Lung (tissue), 12 donors: ENCODE results near the gene MPP2. TPM values are rescaled to one million over a fixed set of nuclear protein-coding genes. Genes with fewer than 3 reads are reported as not detected.

Experiments used
- ATAC-seq: fragments of 200-7000 bp; cut with Tn5 transposase; one replicate; pipeline ENCODE4 v1.9.1; 2020; ENCODE audit warnings: moderate number of reproducible peaks; ENCODE audit not compliant: insufficient read depth, low FRiP score
- DNase-seq, 3 donors: peaks; one replicate each; pipeline ENCODE4 v3.0.0-alpha.2; 2013 to 2017
- H3K27ac ChIP-seq, 2 donors: one replicate each; pipeline ENCODE4 v1.5.1; 2013; ENCODE audit warnings: mild to moderate bottlenecking in 2 of 2, moderate library complexity in 2 of 2, control low read depth in 1 of 2, inconsistent platforms in 1 of 2, low read depth in 1 of 2, low read length in 1 of 2
- H3K27me3 ChIP-seq, 3 donors: one replicate each; pipeline ENCODE4 v1.5.1; 2013; ENCODE audit warnings: low read length in 2 of 3; ENCODE audit not compliant: control insufficient read depth in 3 of 3, insufficient read depth in 3 of 3
- H3K36me3 ChIP-seq, 4 donors: one replicate each; pipeline ENCODE4 v1.5.1; 2013; ENCODE audit warnings: low read length in 4 of 4, mild to moderate bottlenecking in 1 of 4, moderate library complexity in 1 of 4; ENCODE audit not compliant: control insufficient read depth in 4 of 4, insufficient read depth in 4 of 4
- H3K4me1 ChIP-seq, 5 donors: one replicate each; pipeline ENCODE4 v1.5.1; 2013; ENCODE audit warnings: low read length in 5 of 5, mild to moderate bottlenecking in 2 of 5, moderate library complexity in 1 of 5; ENCODE audit not compliant: control insufficient read depth in 5 of 5, insufficient read depth in 5 of 5
- H3K4me3 ChIP-seq: one replicate; pipeline ENCODE4 v1.5.1; 2013; ENCODE audit warnings: mild to moderate bottlenecking, control low read depth, moderate library complexity
- H3K9ac ChIP-seq, 2 donors: one replicate each; pipeline ENCODE4 v1.5.1; 2013; ENCODE audit warnings: low read length in 2 of 2, control low read depth in 1 of 2; ENCODE audit not compliant: insufficient read depth in 1 of 2
- H3K9me3 ChIP-seq, 4 donors: one replicate each; pipeline ENCODE4 v1.5.1; 2013; ENCODE audit warnings: low read length in 3 of 4, mild to moderate bottlenecking in 1 of 4, moderate library complexity in 1 of 4; ENCODE audit not compliant: control insufficient read depth in 4 of 4, insufficient read depth in 3 of 4
- CTCF ChIP-seq: IDR thresholded peaks from 2 replicates; pipeline ENCODE4 v1.5.1; 2012; ENCODE audit warnings: mild to moderate bottlenecking; ENCODE audit errors: control extremely low read depth, extremely low read depth
- WGBS, 2 donors: extraction: QIAGEN DNeasy Blood & Tissue Kit; methylation state at CpG; one replicate each; pipeline ENCODE4 v1.1.7; 2013; 5-methylcytosine and 5-hydroxymethylcytosine counted together
- polyA plus RNA-seq, 2 donors: library from polyadenylated mRNA; stranded (reverse); fragments of 200-250 nt; gene quantifications; one replicate each; pipeline ENCODE4 v1.2.1, GENCODE V29; 2013
- total RNA-seq, 2 donors: library from RNA; depleted of rRNA in 1 of 2; stranded (reverse); fragments of >200 nt in 1 of 2; gene quantifications; one replicate each; pipeline ENCODE4 v1.2.1, GENCODE V29; 2014 to 2021
- donor health status: control.
- donor health status: control.
- donor health status: Bipolar disorder and iron deficiency.
- donor health status: healthy.
- donor health status: DM: yes; HTN: yes; CAD: no.

The MPP2 gene
- total and polyA plus RNA-seq, 4 donors, result 0.24 to 1.3 (median 0.69) TPM

- no peaks in the 10 kb centered on the region for H3K9me3 ChIP-seq
- no peak overlapping the region for H3K9ac ChIP-seq
- TF ChIP-seq CTCF, result no peak
- H3K36me3 ChIP-seq, result no peaks in the 10 kb centered on the region
- H3K27ac ChIP-seq, result no peak overlapping the region
- no peak for ATAC-seq
- DNase-seq, result no peak
- WGBS, 2 donors, result 4 to 6% methylated on average over 42 of the region's 42 CpGs
- peaks cover 0 to 27% (median 23%) of the 10 kb centered on the region in 3 donors for H3K27me3 ChIP-seq
- H3K4me1 ChIP-seq, result peaks cover 0 to 7% (median 2%) of the 10 kb centered on the region in 5 donors
- no peak overlapping the region for H3K4me3 ChIP-seq
Observed at GRCh38 chr17:43927060-43927864, 19.9 kb upstream of the MPP2 start.

- DNase-seq, result no peak
- H3K27me3 ChIP-seq, result peaks cover 0 to 27% (median 24%) of the 10 kb centered on the region in 3 donors
- H3K27ac ChIP-seq, result no peak overlapping the region
- no peak for ATAC-seq
- H3K4me1 ChIP-seq, result peaks cover 0 to 7% (median 2%) of the 10 kb centered on the region in 5 donors
- 67 to 76% methylated on average over 2 of the region's 2 CpGs for WGBS, 2 donors
- H3K9ac ChIP-seq, result no peak overlapping the region
- no peaks in the 10 kb centered on the region for H3K9me3 ChIP-seq
- no peaks in the 10 kb centered on the region for H3K36me3 ChIP-seq
- H3K4me3 ChIP-seq, result no peak overlapping the region
- TF ChIP-seq CTCF, result no peak
Observed at GRCh38 chr17:43924558-43924957, 17.2 kb upstream of the MPP2 start.

- WGBS, 2 donors, result 73 to 86% methylated on average over 10 of the region's 10 CpGs
Observed at GRCh38 chr17:43920500-43921095, 13.3 kb upstream of the MPP2 start.

More at GRCh38 chr17:43920500-43921095, 13.3 kb upstream of the MPP2 start:
- Histone ChIP-seq H3K9me3 (no peaks in the 10 kb centered on the region), H3K27me3 (peaks cover 0 to 22% (median 10%) of the 10 kb centered on the region in 3 donors), H3K36me3 (no peaks in the 10 kb centered on the region), H3K27ac (no peak overlapping the region), H3K4me1 (peaks cover 0 to 9% (median 0%) of the 10 kb centered on the region in 5 donors), H3K9ac (no peak overlapping the region), H3K4me3 (no peak overlapping the region)
- TF ChIP-seq CTCF, result no peak
- ATAC-seq (no peak), DNase-seq (no peak)
